Measurements from ENCODE around the gene WDR89. TPM values are rescaled to one million over a fixed set of nuclear protein-coding genes. Genes with fewer than 3 reads are reported as not detected.
"Not testable (repeated sequence)": the region's sequence is repeated elsewhere in the genome, so short reads cannot be mapped to it uniquely, and the experiment has no call there.

The WDR89 gene
- polyA plus RNA-seq, 1 of the 3 experiments (the other 2 are of a cell fraction), result 2.6 TPM

DNA sequence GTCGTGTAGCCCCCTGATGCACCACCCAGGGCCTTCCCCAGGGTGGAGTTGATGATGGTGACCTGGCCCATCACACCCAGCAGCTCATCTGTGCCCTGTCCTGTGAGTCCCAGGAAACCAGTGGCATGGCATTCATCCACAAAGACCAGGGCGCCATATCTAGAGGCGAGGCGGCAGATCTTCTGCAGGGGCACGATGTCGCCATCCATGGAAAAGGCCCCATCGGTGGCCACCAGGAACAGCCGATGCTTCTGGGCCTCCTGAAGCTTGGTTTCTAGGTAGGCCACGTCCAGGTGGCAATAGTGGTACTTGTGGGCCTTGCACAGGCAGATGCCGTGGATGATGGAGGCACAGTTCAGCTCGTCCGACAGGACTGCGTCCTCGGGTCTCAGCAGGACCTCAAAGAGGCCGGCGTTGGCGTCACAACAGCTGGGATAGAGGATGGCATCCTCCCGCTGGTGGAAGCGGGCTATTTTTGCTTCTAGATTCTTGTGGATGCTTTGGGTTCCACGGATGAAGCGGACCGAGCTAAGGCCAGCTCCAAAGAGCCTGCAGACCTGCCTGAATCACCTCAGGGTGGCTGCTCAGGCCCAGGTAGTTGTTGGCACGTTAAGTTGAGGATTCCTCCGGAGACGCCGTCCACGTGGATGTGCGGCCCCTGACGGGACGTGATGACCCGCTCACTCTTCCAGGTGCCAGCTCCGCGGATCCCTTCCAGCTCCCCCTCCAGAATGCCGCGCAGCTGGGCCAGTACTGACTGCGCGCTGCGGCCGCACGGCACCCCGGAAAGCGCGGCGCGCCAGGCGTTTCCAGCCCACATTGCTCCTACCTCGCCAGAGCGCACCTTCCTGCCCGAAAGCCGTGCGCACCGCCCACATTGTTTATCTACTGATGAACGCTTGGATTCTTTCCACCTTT is 47.0 kb downstream of the WDR89 start (continued):
- TF ChIP-seq, protein P1, sequence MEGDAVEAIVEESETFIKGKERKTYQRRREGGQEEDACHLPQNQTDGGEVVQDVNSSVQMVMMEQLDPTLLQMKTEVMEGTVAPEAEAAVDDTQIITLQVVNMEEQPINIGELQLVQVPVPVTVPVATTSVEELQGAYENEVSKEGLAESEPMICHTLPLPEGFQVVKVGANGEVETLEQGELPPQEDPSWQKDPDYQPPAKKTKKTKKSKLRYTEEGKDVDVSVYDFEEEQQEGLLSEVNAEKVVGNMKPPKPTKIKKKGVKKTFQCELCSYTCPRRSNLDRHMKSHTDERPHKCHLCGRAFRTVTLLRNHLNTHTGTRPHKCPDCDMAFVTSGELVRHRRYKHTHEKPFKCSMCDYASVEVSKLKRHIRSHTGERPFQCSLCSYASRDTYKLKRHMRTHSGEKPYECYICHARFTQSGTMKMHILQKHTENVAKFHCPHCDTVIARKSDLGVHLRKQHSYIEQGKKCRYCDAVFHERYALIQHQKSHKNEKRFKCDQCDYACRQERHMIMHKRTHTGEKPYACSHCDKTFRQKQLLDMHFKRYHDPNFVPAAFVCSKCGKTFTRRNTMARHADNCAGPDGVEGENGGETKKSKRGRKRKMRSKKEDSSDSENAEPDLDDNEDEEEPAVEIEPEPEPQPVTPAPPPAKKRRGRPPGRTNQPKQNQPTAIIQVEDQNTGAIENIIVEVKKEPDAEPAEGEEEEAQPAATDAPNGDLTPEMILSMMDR (IDR thresholded peaks at IDR 0.05), result no peak
- TF ChIP-seq GATA2 (CRISPR knock-in tag; IDR thresholded peaks at IDR 0.05) (no peak), EP300 (IDR thresholded peaks at IDR 0.05; ENCODE audit: borderline replicate concordance in 1 of 2, low read depth in 1 of 2, low read length in 1 of 2) (no peak), RCOR1 (IDR thresholded peaks at IDR 0.05; ENCODE audit: low read length) (no peak), JUND (IDR thresholded peaks at IDR 0.05) (no peak), SMC3 (IDR thresholded peaks at IDR 0.05; ENCODE audit: low read depth, low read length) (no peak), RAD21 (IDR thresholded peaks at IDR 0.05; ENCODE audit: low read length) (no peak), SIN3A (IDR thresholded peaks at IDR 0.05; ENCODE audit: borderline replicate concordance, low read depth, low read length) (no peak), CHD2 (IDR thresholded peaks at IDR 0.05; ENCODE audit: low read length, partially characterized antibody) (no peak)

DNA sequence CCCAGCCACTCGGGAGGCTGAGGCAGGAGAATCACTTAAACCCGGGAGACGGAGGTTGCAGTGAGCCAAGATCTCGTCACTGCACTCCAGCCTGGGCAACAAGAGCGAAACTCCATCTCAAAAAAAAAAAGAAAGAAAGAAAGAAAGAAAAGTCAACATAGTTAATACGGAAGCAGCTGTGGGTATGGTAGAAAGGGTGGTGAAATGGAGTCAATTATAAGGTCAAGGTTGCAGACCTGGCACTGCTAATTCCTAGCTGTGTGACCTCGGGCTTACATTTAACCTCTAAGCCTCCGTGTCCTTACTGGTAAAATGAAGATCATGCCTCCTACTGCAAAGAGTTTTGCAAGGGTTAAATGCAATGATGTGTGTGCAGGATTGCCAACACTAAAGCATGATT is 58.6 kb downstream of the WDR89 start:
- POLR2A ChIA-PET; H3K9ac ChIP-seq; H3K27ac ChIP-seq (ENCODE audit: low read depth in 2 of 2, low read length in 1 of 2); H3K9me2 ChIP-seq; H3K4me2 ChIP-seq; H4K20me1 ChIP-seq (ENCODE audit: insufficient read depth); H2AFZ ChIP-seq (ENCODE audit: low read depth); CTCF ChIA-PET; H3K27me3 ChIP-seq (ENCODE audit: insufficient read depth); H3F3A ChIP-seq (replicated peaks; ENCODE audit: insufficient read depth); H3K4me1 ChIP-seq (ENCODE audit: control insufficient read depth in 1 of 2, insufficient read depth in 2 of 2, low read depth in 1 of 2, low read length in 1 of 2); H3K36me3 ChIP-seq (replicated peaks in 1 of 2; ENCODE audit: control insufficient read depth in 1 of 2, insufficient read depth in 2 of 2, low read length in 1 of 2); H3K4me3 ChIP-seq (ENCODE audit: low read depth in 2 of 2, low read length in 1 of 2); H3K9me3 ChIP-seq; DNase-seq; H3K79me2 ChIP-seq (ENCODE audit: insufficient read depth): not testable (repeated sequence)
- 86% methylated on average over 8 of the region's 8 CpGs for WGBS (ENCODE audit: low lambda C conversion rate)

DNA sequence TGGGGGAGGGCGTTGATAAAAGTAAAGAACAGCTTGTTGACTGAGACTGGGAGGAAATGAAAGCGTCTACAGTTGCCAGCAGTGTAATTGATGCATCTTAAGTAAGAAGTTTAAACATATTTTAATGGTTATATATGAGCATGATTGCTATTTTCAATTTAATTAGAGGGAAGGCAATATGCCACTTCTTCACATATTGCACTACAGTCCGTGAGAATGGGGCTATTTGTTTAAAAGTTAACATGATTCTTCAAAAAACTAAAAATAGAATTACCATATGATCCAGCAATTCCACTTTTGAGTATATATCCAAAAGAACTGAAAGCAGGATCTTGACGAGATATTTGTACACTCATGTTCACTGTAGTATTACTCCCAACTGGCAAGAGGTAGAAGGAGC is 60.2 kb downstream of the WDR89 start:
- Histone ChIP-seq H3K27me3 (ENCODE audit: insufficient read depth) (no peaks in the 10 kb centered on the region), H3K4me1 (ENCODE audit: control insufficient read depth in 1 of 2, insufficient read depth in 2 of 2, low read depth in 1 of 2, low read length in 1 of 2) (no peaks in the 10 kb centered on the region), H3K27ac (ENCODE audit: low read depth in 2 of 2, low read length in 1 of 2) (no peak overlapping the region), H3K36me3 (replicated peaks in 1 of 2; ENCODE audit: control insufficient read depth in 1 of 2, insufficient read depth in 2 of 2, low read length in 1 of 2) (no peaks in the 10 kb centered on the region), H3K4me2 (no peak overlapping the region), H4K20me1 (ENCODE audit: insufficient read depth) (no peaks in the 10 kb centered on the region), H3K79me2 (ENCODE audit: insufficient read depth) (no peaks in the 10 kb centered on the region), H3F3A (replicated peaks; ENCODE audit: insufficient read depth) (no peaks in the 10 kb centered on the region), H3K9ac (no peak overlapping the region), H2AFZ (ENCODE audit: low read depth) (no peak overlapping the region), H3K9me3 (no peaks in the 10 kb centered on the region), H3K9me2 (no peaks in the 10 kb centered on the region), H3K4me3 (ENCODE audit: low read depth in 2 of 2, low read length in 1 of 2) (no peak overlapping the region)
- CTCF ChIA-PET, result no interaction called here
- 64% methylated on average over 4 of the region's 4 CpGs for WGBS (ENCODE audit: low lambda C conversion rate)
- POLR2A ChIA-PET, result no interaction called here
- TF ChIP-seq TAF1 (IDR thresholded peaks at IDR 0.05; ENCODE audit: borderline replicate concordance, low read depth, low read length) (no peak), EP300 (IDR thresholded peaks at IDR 0.05; ENCODE audit: borderline replicate concordance in 1 of 2, low read depth in 1 of 2, low read length in 1 of 2) (no peak), SMC3 (IDR thresholded peaks at IDR 0.05; ENCODE audit: low read depth, low read length) (no peak), GABPA (IDR thresholded peaks at IDR 0.05; ENCODE audit: low read depth) (no peak), NRF1 (IDR thresholded peaks at IDR 0.05; ENCODE audit: low read depth, low read length) (no peak), TEAD4 (IDR thresholded peaks at IDR 0.05; ENCODE audit: borderline replicate concordance, insufficient read depth) (no peak), GATA2 (CRISPR knock-in tag; IDR thresholded peaks at IDR 0.05) (no peak), POLR2AphosphoS5 (IDR thresholded peaks at IDR 0.05; ENCODE audit: low read depth, low read length) (no peak), ELF1 (IDR thresholded peaks at IDR 0.05) (no peak), FOSL2 (IDR thresholded peaks at IDR 0.05; ENCODE audit: borderline replicate concordance, low read depth) (no peak), EZH2phosphoT487 (IDR thresholded peaks at IDR 0.05; ENCODE audit: borderline replicate concordance, low read depth) (no peak)
- TF ChIP-seq, protein P2, sequence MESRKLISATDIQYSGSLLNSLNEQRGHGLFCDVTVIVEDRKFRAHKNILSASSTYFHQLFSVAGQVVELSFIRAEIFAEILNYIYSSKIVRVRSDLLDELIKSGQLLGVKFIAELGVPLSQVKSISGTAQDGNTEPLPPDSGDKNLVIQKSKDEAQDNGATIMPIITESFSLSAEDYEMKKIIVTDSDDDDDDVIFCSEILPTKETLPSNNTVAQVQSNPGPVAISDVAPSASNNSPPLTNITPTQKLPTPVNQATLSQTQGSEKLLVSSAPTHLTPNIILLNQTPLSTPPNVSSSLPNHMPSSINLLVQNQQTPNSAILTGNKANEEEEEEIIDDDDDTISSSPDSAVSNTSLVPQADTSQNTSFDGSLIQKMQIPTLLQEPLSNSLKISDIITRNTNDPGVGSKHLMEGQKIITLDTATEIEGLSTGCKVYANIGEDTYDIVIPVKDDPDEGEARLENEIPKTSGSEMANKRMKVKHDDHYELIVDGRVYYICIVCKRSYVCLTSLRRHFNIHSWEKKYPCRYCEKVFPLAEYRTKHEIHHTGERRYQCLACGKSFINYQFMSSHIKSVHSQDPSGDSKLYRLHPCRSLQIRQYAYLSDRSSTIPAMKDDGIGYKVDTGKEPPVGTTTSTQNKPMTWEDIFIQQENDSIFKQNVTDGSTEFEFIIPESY (IDR thresholded peaks at IDR 0.05; ENCODE audit: borderline replicate concordance, low read depth), result no peak
- TF ChIP-seq, protein P3, sequence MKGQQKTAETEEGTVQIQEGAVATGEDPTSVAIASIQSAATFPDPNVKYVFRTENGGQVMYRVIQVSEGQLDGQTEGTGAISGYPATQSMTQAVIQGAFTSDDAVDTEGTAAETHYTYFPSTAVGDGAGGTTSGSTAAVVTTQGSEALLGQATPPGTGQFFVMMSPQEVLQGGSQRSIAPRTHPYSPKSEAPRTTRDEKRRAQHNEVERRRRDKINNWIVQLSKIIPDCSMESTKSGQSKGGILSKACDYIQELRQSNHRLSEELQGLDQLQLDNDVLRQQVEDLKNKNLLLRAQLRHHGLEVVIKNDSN (IDR thresholded peaks at IDR 0.05; ENCODE audit: borderline replicate concordance, low read depth), result no peak
- TF ChIP-seq, protein P4, sequence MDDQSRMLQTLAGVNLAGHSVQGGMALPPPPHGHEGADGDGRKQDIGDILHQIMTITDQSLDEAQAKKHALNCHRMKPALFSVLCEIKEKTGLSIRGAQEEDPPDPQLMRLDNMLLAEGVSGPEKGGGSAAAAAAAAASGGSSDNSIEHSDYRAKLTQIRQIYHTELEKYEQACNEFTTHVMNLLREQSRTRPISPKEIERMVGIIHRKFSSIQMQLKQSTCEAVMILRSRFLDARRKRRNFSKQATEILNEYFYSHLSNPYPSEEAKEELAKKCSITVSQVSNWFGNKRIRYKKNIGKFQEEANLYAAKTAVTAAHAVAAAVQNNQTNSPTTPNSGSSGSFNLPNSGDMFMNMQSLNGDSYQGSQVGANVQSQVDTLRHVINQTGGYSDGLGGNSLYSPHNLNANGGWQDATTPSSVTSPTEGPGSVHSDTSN (IDR thresholded peaks at IDR 0.05), result no peak
- DNase-seq, result no peak

Measured in SK-N-SH (cell line).